Measurements from ENCODE around the gene IFNGR2.
"Not testable (repeated sequence)": the region's sequence is repeated elsewhere in the genome, so short reads cannot be mapped to it uniquely, and the experiment has no call there.

IFNGR2 gene

GRCh38 chr21:33403128-33403785 is at the start of gene IFNGR2:
Gene IFNGR2, plus strand, starts transcription at chr21:33403413. Its CDS starts 131 bp downstream, at chr21:33403544.
- no peak for DNase-seq

- no peak for DNase-seq
Observed at GRCh38 chr21:33355355-33355754, 47.9 kb upstream of the IFNGR2 start.

- DNase-seq, result no peak
Observed at GRCh38 chr21:33355996-33356395, 47.2 kb upstream of the IFNGR2 start.

- DNase-seq, result no peak
Observed at GRCh38 chr21:33357177-33357576, 46.0 kb upstream of the IFNGR2 start.

GRCh38 chr21:33359446-33359845 is 43.8 kb upstream of the IFNGR2 start:
- DNase-seq, result no peak

GRCh38 chr21:33360281-33360680 is 42.9 kb upstream of the IFNGR2 start:
- DNase-seq, result no peak

- DNase-seq, result peak; percentile 65
Observed at GRCh38 chr21:33360881-33361602, 42.2 kb upstream of the IFNGR2 start.

- no peak for DNase-seq
Observed at GRCh38 chr21:33362044-33362555, 41.1 kb upstream of the IFNGR2 start.

- DNase-seq, result not testable (repeated sequence)
Observed at GRCh38 chr21:33363911-33364609, 39.2 kb upstream of the IFNGR2 start.

- DNase-seq, result no peak
Observed at GRCh38 chr21:33364830-33365229, 38.4 kb upstream of the IFNGR2 start.

GRCh38 chr21:33367309-33367973 is 35.8 kb upstream of the IFNGR2 start:
- DNase-seq, result no peak

GRCh38 chr21:33368124-33368523 is 35.1 kb upstream of the IFNGR2 start:
- DNase-seq, result no peak

GRCh38 chr21:33368576-33368975 is 34.6 kb upstream of the IFNGR2 start:
- DNase-seq, result no peak

GRCh38 chr21:33369586-33369985 is 33.6 kb upstream of the IFNGR2 start:
- no peak for DNase-seq

GRCh38 chr21:33370305-33370704 is 32.9 kb upstream of the IFNGR2 start:
- DNase-seq, result no peak

GRCh38 chr21:33371366-33371765 is 31.8 kb upstream of the IFNGR2 start:
- no peak for DNase-seq

- no peak for DNase-seq
Observed at GRCh38 chr21:33372582-33372981, 30.6 kb upstream of the IFNGR2 start.

GRCh38 chr21:33373451-33373850 is 29.8 kb upstream of the IFNGR2 start:
- DNase-seq, result no peak

- DNase-seq, result no peak
Observed at GRCh38 chr21:33374080-33374449, 29.1 kb upstream of the IFNGR2 start.

- no peak for DNase-seq
Observed at GRCh38 chr21:33374450-33375096, 28.6 kb upstream of the IFNGR2 start.

- no peak for DNase-seq
Observed at GRCh38 chr21:33375101-33375644, 28.0 kb upstream of the IFNGR2 start.

GRCh38 chr21:33377221-33377920 is 25.8 kb upstream of the IFNGR2 start:
- DNase-seq, result no peak
